ENCODE results near the gene UNK.

DNA sequence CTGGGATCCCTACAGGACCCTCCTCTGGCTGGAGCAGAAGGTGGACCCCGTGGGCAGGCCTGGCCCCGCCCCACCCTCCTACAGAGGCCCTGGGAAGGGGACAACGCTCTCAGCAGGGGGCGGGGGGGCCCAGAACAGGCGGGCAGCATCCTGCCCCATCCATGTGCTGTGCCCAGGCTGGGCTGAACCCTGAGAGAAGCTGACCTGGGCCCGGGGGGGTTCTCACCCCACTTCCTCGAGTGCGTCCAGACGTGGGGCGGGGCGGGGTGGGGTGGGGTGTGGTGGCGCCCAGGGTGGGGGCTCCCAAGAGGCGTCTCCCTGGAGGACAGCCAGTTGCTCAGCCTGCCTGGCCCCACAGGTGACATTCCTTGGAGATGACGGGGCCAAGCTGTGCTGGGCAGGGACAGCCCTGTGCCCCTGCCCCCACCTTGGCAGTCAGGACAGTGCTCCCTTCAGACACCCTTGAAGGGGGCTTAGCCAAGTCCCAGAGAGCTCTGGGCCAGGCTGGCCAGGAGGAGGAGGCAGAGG lies 60.0 kb downstream of the UNK start:
- TF ChIP-seq, protein P1, sequence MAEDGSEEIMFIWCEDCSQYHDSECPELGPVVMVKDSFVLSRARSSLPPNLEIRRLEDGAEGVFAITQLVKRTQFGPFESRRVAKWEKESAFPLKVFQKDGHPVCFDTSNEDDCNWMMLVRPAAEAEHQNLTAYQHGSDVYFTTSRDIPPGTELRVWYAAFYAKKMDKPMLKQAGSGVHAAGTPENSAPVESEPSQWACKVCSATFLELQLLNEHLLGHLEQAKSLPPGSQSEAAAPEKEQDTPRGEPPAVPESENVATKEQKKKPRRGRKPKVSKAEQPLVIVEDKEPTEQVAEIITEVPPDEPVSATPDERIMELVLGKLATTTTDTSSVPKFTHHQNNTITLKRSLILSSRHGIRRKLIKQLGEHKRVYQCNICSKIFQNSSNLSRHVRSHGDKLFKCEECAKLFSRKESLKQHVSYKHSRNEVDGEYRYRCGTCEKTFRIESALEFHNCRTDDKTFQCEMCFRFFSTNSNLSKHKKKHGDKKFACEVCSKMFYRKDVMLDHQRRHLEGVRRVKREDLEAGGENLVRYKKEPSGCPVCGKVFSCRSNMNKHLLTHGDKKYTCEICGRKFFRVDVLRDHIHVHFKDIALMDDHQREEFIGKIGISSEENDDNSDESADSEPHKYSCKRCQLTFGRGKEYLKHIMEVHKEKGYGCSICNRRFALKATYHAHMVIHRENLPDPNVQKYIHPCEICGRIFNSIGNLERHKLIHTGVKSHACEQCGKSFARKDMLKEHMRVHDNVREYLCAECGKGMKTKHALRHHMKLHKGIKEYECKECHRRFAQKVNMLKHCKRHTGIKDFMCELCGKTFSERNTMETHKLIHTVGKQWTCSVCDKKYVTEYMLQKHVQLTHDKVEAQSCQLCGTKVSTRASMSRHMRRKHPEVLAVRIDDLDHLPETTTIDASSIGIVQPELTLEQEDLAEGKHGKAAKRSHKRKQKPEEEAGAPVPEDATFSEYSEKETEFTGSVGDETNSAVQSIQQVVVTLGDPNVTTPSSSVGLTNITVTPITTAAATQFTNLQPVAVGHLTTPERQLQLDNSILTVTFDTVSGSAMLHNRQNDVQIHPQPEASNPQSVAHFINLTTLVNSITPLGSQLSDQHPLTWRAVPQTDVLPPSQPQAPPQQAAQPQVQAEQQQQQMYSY (CRISPR knock-in tag; IDR thresholded peaks at IDR 0.05): no peak
- no peak for TF ChIP-seq GABPB1 (CRISPR knock-in tag; IDR thresholded peaks at IDR 0.05)
- TF ChIP-seq, protein P2, sequence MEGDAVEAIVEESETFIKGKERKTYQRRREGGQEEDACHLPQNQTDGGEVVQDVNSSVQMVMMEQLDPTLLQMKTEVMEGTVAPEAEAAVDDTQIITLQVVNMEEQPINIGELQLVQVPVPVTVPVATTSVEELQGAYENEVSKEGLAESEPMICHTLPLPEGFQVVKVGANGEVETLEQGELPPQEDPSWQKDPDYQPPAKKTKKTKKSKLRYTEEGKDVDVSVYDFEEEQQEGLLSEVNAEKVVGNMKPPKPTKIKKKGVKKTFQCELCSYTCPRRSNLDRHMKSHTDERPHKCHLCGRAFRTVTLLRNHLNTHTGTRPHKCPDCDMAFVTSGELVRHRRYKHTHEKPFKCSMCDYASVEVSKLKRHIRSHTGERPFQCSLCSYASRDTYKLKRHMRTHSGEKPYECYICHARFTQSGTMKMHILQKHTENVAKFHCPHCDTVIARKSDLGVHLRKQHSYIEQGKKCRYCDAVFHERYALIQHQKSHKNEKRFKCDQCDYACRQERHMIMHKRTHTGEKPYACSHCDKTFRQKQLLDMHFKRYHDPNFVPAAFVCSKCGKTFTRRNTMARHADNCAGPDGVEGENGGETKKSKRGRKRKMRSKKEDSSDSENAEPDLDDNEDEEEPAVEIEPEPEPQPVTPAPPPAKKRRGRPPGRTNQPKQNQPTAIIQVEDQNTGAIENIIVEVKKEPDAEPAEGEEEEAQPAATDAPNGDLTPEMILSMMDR (IDR thresholded peaks at IDR 0.05): no peak
- no peak for TF ChIP-seq ZNF671 (CRISPR knock-in tag; IDR thresholded peaks at IDR 0.05)
- TF ChIP-seq MXD4 (CRISPR knock-in tag; IDR thresholded peaks at IDR 0.05; ENCODE audit: borderline replicate concordance): no peak
- TF ChIP-seq CREB1 (CRISPR knock-in tag; IDR thresholded peaks at IDR 0.05): no peak
- no peak for TF ChIP-seq NR1H2 (CRISPR knock-in tag; IDR thresholded peaks at IDR 0.05)

Data from WTC11 (cell line).